Measurements from ENCODE around the gene RBBP4. TPM values are rescaled to one million over a fixed set of nuclear protein-coding genes. Genes with fewer than 3 reads are reported as not detected.

RBBP4 gene
- total and polyA plus RNA-seq, 2 of the 8 experiments (the other 6 are each of a cell fraction or from before 2014, with no cell fraction given): 147 to 397 TPM

DNA sequence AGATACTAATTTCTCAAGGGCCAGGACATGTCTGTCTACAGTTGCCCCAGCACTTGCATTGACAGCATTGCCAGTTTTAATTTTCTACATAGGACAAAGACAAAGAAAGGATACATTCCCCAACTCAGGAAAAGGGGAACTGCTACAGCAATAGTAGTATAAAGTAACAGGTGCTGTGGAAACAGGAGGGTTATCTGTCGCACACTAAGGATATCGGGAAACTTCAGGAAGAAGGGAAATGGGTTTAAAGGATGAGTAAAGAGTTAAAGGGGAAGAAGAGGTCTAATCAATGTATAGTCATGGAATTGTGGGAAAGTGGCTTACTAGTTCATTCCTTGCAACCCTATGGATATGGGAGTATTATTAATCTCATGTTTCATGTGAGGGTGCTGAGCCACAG lies 35.4 kb downstream of the RBBP4 start:
- no peak overlapping the region for H4K5ac ChIP-seq (ENCODE audit: insufficient read length, low read depth, low read length)
- no peak overlapping the region for H2BK12ac ChIP-seq (ENCODE audit: low read depth, low read length)
- no peak overlapping the region for H3K27ac ChIP-seq (ENCODE audit: low read depth, low read length)
- no peak overlapping the region for H3K4me2 ChIP-seq (ENCODE audit: insufficient read depth in 1 of 2, low read depth in 2 of 2, low read length in 2 of 2)
- peaks cover 0 to 1% of the 10 kb centered on the region in 2 experiments for H4K20me1 ChIP-seq (replicated peaks in 1 of 2; ENCODE audit: control insufficient read depth in 1 of 2, insufficient read depth in 2 of 2, low read length in 2 of 2)
- H3K9ac ChIP-seq (replicated peaks in 1 of 4; ENCODE audit: extremely low read depth in 1 of 4, low read depth in 3 of 4, low read length in 3 of 4): no peak overlapping the region
- H2BK15ac ChIP-seq (ENCODE audit: low read length): no peak overlapping the region
- H3K4me3 ChIP-seq (ENCODE audit: extremely low read depth in 1 of 4, insufficient read depth in 2 of 4, low read depth in 3 of 4, low read length in 4 of 4): no peak overlapping the region
- H3K23ac ChIP-seq (ENCODE audit: insufficient read length): no peak overlapping the region
- H3K18ac ChIP-seq (ENCODE audit: extremely low read depth, low read length): no peak overlapping the region
- H3K4ac ChIP-seq (replicated peaks; ENCODE audit: insufficient read length, low read depth, low read length): no peak overlapping the region
- H3K79me2 ChIP-seq (ENCODE audit: control insufficient read depth in 1 of 2, insufficient read depth in 2 of 2, low read length in 2 of 2): no peaks in the 10 kb centered on the region
- no peak overlapping the region for H2BK20ac ChIP-seq (ENCODE audit: low read length)
- TF ChIP-seq, protein P1, sequence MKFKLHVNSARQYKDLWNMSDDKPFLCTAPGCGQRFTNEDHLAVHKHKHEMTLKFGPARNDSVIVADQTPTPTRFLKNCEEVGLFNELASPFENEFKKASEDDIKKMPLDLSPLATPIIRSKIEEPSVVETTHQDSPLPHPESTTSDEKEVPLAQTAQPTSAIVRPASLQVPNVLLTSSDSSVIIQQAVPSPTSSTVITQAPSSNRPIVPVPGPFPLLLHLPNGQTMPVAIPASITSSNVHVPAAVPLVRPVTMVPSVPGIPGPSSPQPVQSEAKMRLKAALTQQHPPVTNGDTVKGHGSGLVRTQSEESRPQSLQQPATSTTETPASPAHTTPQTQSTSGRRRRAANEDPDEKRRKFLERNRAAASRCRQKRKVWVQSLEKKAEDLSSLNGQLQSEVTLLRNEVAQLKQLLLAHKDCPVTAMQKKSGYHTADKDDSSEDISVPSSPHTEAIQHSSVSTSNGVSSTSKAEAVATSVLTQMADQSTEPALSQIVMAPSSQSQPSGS (IDR thresholded peaks at IDR 0.05; ENCODE audit: low read length): no peak
- TF ChIP-seq EP300 (IDR thresholded peaks at IDR 0.05; ENCODE audit: borderline replicate concordance in 1 of 2, low read depth in 2 of 2, low read length in 2 of 2) (no peak), FOSL1 (IDR thresholded peaks at IDR 0.05; ENCODE audit: insufficient read depth, low read depth, low read length) (no peak), EGR1 (IDR thresholded peaks at IDR 0.05; ENCODE audit: borderline replicate concordance, low read depth, low read length) (no peak), KDM5A (IDR thresholded peaks at IDR 0.05; ENCODE audit: low read length) (no peak), RFX5 (IDR thresholded peaks at IDR 0.05; ENCODE audit: borderline replicate concordance, low read depth, low read length) (no peak), SIRT6 (IDR thresholded peaks at IDR 0.05; ENCODE audit: low read length) (no peak), CREB1 (IDR thresholded peaks at IDR 0.05) (no peak), SRF (IDR thresholded peaks at IDR 0.05; ENCODE audit: low read depth, low read length) (no peak), SP2 (IDR thresholded peaks at IDR 0.05; ENCODE audit: low read length) (no peak), BCL11A (IDR thresholded peaks at IDR 0.05; ENCODE audit: low read depth in 2 of 2, low read length in 2 of 2) (no peak)
- no peak overlapping the region for H2BK5ac ChIP-seq (ENCODE audit: low read depth, low read length)
- peaks cover 10 to 52% (median 29%) of the 10 kb centered on the region in 4 experiments; a peak in 7 of 8 replicates for H3K36me3 ChIP-seq (ENCODE audit: control insufficient read depth in 2 of 4, insufficient read depth in 4 of 4, low read length in 3 of 4)
- no peak overlapping the region for H4K8ac ChIP-seq (ENCODE audit: extremely low read depth, insufficient read depth, low read length)
- no peaks in the 10 kb centered on the region for H3K9me3 ChIP-seq (ENCODE audit: insufficient read depth in 2 of 2, low read depth in 1 of 2, low read length in 1 of 2)
- H3K4me1 ChIP-seq (replicated peaks in 1 of 4; ENCODE audit: control insufficient read depth in 3 of 4, insufficient read depth in 4 of 4, low read length in 3 of 4): no peaks in the 10 kb centered on the region
- no peak overlapping the region for H2AFZ ChIP-seq (ENCODE audit: low read length)
- H3K79me1 ChIP-seq (ENCODE audit: low read depth, low read length): no peaks in the 10 kb centered on the region
- no peaks in the 10 kb centered on the region for H3K23me2 ChIP-seq (ENCODE audit: low read depth, low read length)
- DNase-seq (ENCODE audit: low read depth in 1 of 2, low spot score in 2 of 2): no peak
- no peak overlapping the region for H2AK5ac ChIP-seq (ENCODE audit: low read depth, low read length)
- CTCF ChIA-PET (ENCODE audit: partially characterized antibody): interaction anchor here (0.6 to 3.1 kb wide), 3 partner anchors 26 to 87 kb away, joined by 3 to 13 read pairs (median 10); no protein-coding TSS in a partner anchor
- WGBS, 2 experiments (ENCODE audit: extremely low coverage in 1 of 2, insufficient coverage in 1 of 2, insufficient read length in 1 of 2, insufficient replicate concordance in 2 of 2, low coverage in 1 of 2, low lambda C conversion rate in 2 of 2, missing lambda C conversion rate in 1 of 2): 95% methylated on average over 2 of the region's 2 CpGs; no CpG with 5 or more reads in 1 of the 2 experiments
- H3K14ac ChIP-seq (ENCODE audit: insufficient read length): no peak overlapping the region
- H2BK120ac ChIP-seq (replicated peaks; ENCODE audit: low read depth, low read length): no peak overlapping the region
- POLR2A ChIA-PET (ENCODE audit: partially characterized antibody): interaction anchor here (0.8 to 15.0 kb wide), 15 partner anchors 7 to 212 kb away, joined by 3 to 124 read pairs (median 3); partner anchors contain the start of gene SYNC
- no peak overlapping the region for H3K56ac ChIP-seq (replicated peaks; ENCODE audit: insufficient read length, low read depth, low read length)
- FAIRE-seq: no peak
- H3K27me3 ChIP-seq (replicated peaks in 1 of 4; ENCODE audit: control insufficient read depth in 3 of 4, extremely low read depth in 1 of 4, insufficient read depth in 3 of 4, low read length in 3 of 4): no peaks in the 10 kb centered on the region
- no peak overlapping the region for H4K91ac ChIP-seq (replicated peaks; ENCODE audit: insufficient read length, low read length)
